Activated gamma-delta T cell treated with anti-CD3 and anti-CD28 coated beads, Interleukin-2, amount 50 U/mL, for 16 hours (primary cell): ENCODE measurements around the gene NOSIP.

Experiments used
- DNase-seq: peaks from one replicate; pipeline ENCODE4 v3.0.0-alpha.2; 2020; ENCODE audit warnings: low read depth

The NOSIP gene

GRCh38 chr19:49544154-49544553 is 36.2 kb downstream of the NOSIP start:
- no peak for DNase-seq

DNA sequence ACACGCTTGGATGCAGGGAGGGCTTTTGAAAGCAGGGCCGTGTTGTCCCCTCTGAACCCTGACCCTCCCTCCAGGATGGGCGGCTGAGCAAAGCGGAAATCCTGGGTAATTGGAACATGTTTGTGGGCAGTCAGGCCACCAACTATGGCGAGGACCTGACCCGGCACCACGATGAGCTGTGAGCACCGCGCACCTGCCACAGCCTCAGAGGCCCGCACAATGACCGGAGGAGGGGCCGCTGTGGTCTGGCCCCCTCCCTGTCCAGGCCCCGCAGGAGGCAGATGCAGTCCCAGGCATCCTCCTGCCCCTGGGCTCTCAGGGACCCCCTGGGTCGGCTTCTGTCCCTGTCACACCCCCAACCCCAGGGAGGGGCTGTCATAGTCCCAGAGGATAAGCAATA is 37.3 kb downstream of the NOSIP start:
- no peak for DNase-seq

DNA sequence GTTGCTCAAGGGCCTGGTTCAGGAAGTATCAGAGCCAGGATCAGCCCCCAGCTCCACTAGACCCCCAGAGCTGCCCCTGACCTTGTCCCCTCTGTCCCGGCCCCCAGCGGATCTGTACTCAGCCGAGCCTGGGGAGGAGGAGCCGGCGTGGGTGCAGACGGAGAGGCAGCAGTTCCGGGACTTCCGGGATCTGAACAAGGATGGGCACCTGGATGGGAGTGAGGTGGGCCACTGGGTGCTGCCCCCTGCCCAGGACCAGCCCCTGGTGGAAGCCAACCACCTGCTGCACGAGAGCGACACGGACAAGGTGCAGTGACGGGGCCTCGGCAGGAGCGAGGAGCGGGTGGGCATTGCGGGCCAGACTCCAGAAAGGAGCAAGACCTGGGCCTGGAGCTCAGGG is 37.9 kb downstream of the NOSIP start:
- DNase-seq, result no peak

DNA sequence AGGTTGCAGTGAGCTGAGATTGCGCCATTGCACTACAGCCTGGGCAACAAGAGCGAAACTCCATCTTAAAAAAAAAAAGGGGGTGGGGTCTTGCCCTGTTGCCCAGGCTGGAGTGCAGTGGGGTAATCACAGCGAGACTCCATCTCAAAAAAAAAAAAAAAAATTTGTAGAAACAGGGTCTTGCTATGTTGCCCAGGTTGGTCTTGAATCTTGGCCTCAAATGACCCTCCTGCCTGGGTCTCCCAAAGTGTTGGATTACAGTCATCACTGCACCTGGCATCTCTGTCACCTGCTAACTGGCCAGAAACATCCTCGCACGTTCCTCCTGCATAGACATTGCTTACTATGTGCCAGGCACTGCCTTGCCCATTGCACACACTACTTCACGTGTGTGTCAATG is 38.4 kb downstream of the NOSIP start:
- DNase-seq, result no peak

DNA sequence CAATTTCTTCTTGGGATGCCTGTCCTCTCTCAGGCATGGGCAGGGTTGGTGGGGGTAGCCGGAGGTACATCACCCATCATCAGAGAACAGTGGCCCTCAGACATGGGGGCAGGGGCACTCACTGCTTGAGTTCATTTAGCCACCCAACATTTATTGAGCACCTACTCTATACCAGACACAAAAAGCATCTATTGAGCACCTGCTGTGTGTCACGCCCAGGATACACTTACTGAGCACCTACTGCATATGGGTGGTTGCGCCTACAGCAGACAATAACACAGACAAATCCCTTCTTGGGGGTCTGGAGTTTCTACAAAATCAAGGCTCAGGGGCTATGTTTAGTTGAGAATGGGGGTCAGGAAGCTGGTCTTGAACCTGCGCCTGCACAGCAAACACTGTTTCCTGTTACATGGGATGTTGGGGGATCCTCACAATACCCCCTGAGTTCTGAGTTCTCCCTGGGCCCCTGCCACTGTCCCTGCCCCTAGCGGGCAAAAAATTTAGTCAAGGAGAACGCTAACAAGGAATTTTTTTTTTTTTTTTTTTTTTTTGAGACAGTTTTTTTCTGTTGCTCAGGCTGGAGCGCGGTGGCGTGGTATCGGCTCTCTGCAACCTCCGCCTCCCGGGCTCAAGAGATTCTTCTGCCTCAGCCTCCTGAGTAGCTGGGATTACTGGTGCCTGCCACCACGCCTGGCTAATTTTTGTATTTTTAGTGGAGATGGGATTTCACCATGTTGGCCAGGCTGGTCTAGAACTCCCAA is 41.0 kb downstream of the NOSIP start:
- DNase-seq, result no peak

DNA sequence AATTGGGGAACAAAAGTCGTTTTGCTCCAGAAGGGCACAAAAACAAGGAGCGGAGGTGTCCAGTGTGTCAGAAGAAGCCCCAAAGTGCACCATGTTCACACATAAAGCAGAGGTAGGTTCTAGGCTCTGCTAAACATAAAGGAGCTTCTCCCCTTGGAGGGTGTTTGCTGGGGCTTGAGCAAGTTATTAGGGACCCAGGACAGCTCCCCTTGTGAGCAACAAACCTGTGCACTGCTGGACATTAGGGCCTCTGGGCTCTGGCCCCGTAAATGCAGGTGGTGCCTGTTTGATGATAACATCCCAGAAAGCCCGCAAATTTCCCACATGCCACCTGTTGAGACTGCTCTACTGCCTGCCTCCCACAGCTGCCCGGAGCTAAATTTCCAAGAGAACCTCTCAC is 41.7 kb downstream of the NOSIP start:
- DNase-seq, result no peak

DNA sequence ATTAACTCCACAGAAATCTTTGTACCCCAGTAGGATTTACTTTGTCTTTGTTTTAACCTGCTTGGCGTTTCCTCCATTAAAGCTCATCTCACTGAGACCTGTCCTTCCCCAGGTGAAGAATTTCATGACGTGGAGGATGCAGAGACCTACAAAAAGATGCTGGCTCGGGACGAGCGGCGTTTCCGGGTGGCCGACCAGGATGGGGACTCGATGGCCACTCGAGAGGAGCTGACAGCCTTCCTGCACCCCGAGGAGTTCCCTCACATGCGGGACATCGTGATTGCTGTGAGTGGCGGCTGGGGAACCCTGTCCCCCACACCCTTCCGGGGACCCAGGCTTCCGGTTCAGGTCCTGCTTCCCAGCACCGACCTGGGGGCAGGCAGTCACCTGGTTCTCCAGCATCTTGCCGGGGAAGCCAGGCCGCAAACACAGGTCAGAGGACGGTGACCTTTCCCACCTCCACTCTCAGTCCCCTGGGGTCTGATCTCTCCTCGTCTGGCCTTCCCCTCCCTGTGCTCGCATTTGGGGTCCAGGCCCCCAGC is 43.4 kb downstream of the NOSIP start:
- DNase-seq, result no peak

DNA sequence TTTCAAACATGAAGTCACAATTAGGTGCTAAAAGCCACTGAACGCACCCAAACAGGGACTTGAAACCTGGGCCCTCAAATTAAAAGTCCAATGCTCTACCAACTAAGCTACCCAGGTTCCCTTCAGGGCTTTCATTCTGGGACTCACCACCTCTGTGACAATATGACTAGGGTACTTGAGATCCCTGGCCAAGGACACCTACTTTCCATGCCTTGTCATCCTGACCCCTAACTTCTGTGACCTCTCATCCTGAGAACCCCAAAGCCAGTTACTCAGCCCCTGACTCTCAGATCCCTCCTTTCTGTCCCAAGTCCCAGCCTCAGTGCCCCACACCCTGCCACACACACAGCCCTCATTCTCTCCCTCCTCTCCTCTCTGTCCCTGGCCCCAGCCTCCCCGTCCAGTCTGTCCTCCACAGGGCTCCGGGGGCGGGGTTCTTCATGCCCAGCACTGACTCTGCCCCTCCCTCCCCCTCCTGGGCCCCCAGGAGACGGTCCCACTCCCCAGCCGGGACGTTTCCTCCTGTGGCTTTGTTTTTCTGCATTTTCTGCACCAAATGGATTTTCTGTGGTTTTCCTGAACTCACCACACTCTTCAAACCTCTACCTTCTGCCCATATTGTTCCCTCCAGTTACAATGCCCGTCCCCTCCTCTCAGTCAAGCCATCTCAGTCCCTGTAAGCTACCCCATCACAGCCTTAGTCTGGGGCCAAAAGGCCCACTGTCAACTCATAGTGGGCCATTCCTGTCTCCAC is 45.5 kb downstream of the NOSIP start:
- no peak for DNase-seq

- peak; percentile 74 for DNase-seq
Observed at GRCh38 chr19:49533551-49534488, 46.5 kb downstream of the NOSIP start.

DNA sequence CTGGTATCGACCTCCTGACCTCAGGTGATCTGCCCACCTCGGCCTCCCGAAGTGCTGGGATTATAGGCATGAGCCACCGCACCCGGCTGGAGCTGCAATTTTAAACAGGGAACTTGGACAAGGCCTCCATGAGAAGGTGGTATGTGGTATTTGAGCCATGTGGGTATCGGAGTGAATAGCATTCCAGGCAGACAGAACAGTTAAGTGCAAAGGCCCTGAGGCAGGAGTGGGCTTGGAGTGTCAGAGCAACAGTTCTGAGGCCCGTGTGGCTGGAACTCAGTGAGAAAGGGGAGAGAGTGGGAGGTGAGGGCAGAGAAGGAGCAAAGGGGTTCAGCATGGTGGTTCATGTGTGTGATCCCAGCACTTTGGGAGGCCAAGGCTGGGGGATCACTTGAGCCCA is 49.6 kb downstream of the NOSIP start:
- no peak for DNase-seq

DNA sequence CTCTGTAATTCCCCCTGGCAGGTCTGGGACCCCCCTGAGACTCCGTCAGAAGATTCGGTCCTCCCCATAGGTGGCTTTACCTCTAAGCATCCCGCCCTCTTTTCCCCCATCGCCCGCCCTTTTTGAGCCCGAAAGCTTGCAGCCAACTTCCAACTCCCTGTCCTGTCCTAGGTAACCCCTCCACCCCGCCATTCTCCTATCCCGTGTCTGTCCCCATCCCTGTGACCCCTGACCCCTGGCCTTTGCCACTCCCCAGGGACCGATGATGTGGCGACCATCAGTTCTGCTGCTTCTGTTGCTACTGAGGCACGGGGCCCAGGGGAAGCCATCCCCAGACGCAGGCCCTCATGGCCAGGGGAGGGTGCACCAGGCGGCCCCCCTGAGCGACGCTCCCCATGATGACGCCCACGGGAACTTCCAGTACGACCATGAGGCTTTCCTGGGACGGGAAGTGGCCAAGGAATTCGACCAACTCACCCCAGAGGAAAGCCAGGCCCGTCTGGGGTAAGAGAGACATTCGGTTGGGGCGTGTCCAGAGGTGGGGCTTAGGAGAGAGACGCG is 52.1 kb downstream of the NOSIP start:
- DNase-seq, result no peak

DNA sequence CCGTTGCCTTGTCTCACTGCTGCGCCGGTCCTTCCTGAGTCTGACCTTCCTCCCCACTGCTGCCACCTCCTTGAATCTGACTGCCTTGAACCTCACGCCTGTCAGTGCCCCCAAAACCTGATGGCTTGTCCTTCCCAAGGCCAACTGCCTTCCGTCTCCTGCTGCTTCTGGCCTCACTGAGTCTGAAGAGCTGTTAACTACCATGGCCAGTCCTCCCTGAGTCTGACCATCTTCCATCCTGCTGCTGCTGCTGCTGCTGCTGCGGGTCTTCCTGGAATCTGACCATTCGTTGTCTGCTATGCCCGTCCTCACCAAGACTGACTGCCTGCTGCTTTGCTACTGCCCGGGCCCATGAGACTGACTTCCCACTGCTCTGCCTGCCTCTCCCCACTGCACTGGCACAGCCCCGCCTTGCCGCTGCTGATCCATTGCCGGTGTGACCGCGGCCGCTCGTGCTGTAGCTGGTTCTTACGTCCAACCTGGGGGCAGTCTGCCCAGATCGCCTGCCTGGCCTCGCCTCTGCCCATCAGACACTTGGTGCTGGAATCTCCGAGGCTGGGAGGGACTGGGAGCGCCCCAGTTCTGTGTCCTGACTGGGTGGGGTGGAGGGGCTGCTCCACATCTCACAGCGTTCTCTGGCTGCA is 55.4 kb downstream of the NOSIP start:
- DNase-seq, result no peak

DNA sequence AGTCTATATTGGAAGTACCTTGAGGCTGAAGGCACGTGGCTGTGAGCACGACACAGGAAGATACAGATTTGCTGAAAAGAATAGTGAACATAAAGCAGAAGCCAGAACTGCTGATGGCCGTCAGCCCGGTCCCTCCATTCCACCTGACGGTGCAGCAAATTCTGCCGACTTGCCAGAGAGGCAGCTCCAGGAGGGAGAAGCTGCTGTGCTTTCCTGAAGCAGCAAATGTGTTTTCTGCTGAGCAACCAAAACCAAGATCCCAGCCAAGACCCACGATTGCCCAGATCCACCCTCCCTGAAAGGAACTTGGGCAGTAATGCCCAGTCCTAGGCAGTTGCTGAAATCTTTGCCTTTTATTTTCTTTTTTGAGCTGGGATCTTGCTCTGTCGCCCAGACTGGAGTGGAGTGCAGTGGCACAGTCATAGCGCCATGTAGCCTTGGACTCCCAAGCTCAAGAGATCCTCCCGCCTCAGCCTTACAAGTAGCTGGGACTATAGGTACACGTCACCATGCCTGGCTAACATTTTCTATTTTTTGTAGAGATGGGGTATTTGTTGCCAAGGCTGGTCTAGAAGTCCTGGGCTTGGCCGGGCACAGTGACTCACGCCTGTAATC is 59.5 kb downstream of the NOSIP start:
- no peak for DNase-seq

GRCh38 chr19:49518033-49518432 is 62.3 kb downstream of the NOSIP start:
- DNase-seq, result no peak

DNA sequence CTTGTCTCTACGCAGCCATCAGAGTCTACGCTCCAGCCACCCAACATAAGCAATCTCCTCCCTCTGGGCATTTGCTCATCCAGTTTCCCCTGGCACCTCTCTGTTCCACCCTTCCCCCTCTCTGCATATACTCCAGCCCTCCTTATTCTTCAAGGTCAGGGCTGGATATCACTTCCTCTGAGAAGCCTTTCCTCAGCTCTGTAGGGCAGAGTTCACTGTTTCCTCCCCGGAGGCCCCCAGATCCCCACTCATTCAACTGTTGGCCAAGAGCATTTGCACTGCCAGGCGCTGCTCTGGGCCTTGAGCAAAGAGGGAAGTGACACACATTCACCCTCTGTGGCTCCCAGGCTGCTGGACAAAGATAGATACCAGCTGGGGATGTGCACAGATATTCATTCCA is 64.6 kb downstream of the NOSIP start:
- DNase-seq, result no peak

GRCh38 chr19:49514151-49514550 is 66.2 kb downstream of the NOSIP start:
- no peak for DNase-seq

GRCh38 chr19:49513746-49514118 is 66.6 kb downstream of the NOSIP start:
- no peak for DNase-seq

DNA sequence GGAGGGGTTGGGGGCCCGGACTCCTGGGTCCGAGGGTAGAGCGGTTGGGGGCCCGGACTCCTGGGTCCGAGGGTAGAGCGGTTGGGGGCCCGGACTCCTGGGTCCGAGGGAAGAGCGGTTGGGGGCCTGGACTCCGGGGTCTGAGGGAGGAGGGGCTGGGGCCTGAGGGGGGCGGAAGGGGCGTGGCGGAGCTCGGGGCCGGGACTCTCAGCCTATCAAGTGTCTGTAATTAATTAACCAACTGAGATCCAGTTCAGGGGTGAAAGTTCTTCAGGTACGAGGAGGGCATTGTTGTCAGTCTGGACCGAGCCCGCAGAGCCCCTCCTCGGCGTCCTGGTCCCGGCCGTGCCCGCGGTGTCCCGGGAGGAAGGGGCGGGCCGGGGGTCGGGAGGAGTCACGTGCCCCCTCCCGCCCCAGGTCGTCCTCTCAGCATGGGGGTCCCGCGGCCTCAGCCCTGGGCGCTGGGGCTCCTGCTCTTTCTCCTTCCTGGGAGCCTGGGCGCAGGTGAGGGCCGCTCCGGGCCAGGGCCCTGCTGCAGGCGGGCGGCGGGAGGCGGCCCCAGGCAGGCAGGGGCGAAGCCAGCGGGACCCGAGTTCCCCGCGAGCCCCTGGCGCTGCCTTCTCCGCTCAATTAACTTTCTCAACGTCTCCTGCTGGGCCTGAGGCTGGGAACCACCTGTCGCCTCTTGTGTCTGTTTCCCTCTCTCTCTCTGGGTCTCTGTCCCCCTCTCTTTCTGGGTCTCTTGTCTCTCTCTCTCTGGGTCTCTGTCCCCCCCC is 67.2 kb downstream of the NOSIP start:
- DNase-seq, result no peak

GRCh38 chr19:49507803-49508494 is 72.4 kb downstream of the NOSIP start:
- no peak for DNase-seq
